HL-60 (cell line): ENCODE results near the gene DPYD.

ENCODE experiments used
- GABPA ChIP-seq: IDR thresholded peaks from 2 replicates; pipeline ENCODE4 v1.6.1; 2012; ENCODE audit warnings: low read depth
- POLR2AphosphoS5 ChIP-seq: IDR thresholded peaks from 2 replicates; pipeline ENCODE4 v1.6.1; 2012; ENCODE audit warnings: low read depth
- TF ChIP-seq, protein P1 (sequence below): IDR thresholded peaks from one replicate; pipeline ENCODE4 v1.5.1; 2011; ENCODE audit warnings: low read length, control low read depth, inconsistent platforms; ENCODE audit not compliant: insufficient read depth
- TF ChIP-seq, protein P2 (sequence below): IDR thresholded peaks from 2 replicates; pipeline ENCODE4 v1.6.1; 2012; ENCODE audit warnings: low read depth; ENCODE audit not compliant: insufficient replicate concordance

DNA sequence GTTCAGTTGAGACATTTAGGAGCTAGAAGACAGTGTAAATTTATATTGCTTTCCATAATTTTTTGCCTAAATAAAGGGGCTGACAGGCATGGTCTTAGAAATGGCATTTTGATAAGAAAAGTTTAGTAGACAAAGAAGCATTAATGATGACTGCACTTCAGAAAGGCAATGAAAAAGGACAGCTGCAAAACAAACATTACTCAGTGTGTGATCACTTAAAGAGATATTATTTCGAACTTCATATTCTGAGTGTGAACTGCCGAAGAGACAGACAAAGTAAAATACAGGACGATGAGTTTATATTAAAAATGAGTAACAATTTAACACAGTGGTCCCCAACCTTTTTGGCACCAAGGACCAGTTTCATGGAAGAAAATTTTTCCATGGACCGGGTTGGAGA lies 243.1 kb downstream of the DPYD start:
- TF ChIP-seq, protein P1, sequence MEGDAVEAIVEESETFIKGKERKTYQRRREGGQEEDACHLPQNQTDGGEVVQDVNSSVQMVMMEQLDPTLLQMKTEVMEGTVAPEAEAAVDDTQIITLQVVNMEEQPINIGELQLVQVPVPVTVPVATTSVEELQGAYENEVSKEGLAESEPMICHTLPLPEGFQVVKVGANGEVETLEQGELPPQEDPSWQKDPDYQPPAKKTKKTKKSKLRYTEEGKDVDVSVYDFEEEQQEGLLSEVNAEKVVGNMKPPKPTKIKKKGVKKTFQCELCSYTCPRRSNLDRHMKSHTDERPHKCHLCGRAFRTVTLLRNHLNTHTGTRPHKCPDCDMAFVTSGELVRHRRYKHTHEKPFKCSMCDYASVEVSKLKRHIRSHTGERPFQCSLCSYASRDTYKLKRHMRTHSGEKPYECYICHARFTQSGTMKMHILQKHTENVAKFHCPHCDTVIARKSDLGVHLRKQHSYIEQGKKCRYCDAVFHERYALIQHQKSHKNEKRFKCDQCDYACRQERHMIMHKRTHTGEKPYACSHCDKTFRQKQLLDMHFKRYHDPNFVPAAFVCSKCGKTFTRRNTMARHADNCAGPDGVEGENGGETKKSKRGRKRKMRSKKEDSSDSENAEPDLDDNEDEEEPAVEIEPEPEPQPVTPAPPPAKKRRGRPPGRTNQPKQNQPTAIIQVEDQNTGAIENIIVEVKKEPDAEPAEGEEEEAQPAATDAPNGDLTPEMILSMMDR = no peak
- TF ChIP-seq, protein P2, sequence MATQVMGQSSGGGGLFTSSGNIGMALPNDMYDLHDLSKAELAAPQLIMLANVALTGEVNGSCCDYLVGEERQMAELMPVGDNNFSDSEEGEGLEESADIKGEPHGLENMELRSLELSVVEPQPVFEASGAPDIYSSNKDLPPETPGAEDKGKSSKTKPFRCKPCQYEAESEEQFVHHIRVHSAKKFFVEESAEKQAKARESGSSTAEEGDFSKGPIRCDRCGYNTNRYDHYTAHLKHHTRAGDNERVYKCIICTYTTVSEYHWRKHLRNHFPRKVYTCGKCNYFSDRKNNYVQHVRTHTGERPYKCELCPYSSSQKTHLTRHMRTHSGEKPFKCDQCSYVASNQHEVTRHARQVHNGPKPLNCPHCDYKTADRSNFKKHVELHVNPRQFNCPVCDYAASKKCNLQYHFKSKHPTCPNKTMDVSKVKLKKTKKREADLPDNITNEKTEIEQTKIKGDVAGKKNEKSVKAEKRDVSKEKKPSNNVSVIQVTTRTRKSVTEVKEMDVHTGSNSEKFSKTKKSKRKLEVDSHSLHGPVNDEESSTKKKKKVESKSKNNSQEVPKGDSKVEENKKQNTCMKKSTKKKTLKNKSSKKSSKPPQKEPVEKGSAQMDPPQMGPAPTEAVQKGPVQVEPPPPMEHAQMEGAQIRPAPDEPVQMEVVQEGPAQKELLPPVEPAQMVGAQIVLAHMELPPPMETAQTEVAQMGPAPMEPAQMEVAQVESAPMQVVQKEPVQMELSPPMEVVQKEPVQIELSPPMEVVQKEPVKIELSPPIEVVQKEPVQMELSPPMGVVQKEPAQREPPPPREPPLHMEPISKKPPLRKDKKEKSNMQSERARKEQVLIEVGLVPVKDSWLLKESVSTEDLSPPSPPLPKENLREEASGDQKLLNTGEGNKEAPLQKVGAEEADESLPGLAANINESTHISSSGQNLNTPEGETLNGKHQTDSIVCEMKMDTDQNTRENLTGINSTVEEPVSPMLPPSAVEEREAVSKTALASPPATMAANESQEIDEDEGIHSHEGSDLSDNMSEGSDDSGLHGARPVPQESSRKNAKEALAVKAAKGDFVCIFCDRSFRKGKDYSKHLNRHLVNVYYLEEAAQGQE = no peak
- TF ChIP-seq GABPA (no peak), POLR2AphosphoS5 (no peak)
